Endothelial cell of umbilical vein (primary cell): ENCODE results near the gene USHBP1. TPM values are rescaled to one million over a fixed set of nuclear protein-coding genes. Genes with fewer than 3 reads are reported as not detected.

ENCODE experiments used
- BruUV-seq: library from RNA; stranded (reverse); fragments of 400-500 nt; replicated peaks from 2 replicates; lab custom pipeline; 2021; lab: Mats Ljungman, UMichigan
- CTCF ChIA-PET: fragments of 300-600, 350-600 bp; sonication (Branson Sonifier 250); formaldehyde crosslinking; loops from one replicate; lab custom pipeline; 2021; ENCODE audit warnings: antibody characterized with exemption, inconsistent platforms; lab: Charles Lee
- POLR2A ChIA-PET: fragments of 300-600, 350-600 bp; sonication (Branson Sonifier 250); formaldehyde crosslinking; loops from one replicate; lab custom pipeline; 2021; ENCODE audit warnings: antibody characterized with exemption, inconsistent platforms; lab: Charles Lee
- DNase-seq: peaks from one replicate; pipeline ENCODE4 v3.0.0-alpha.2; 2011; ENCODE audit warnings: low read depth, low spot score
- FAIRE-seq: peaks from 2 replicates; lab custom pipeline; 2011; peaks lifted over from hg19 to GRCh38; lab: Jason Lieb, UNC
- H2AFZ ChIP-seq: 2 replicates; pipeline ENCODE4 v1.6.0; 2012; ENCODE audit warnings: low read depth, low read length, control low read depth, inconsistent platforms
- H3K27ac ChIP-seq: 2 replicates; pipeline ENCODE4 v1.5.1; 2011; ENCODE audit warnings: low read depth, mild to moderate bottlenecking, control low read depth, low read length, moderate library complexity; ENCODE audit not compliant: insufficient read depth
- H3K27me3 ChIP-seq, 2 experiments: 2 replicates each; pipeline versions ENCODE4 v1.6.0 to v1.6.1; 2011; ENCODE audit warnings: low read length in 2 of 2, mixed read lengths in 1 of 2; ENCODE audit not compliant: control insufficient read depth in 2 of 2, insufficient read depth in 2 of 2
- H3K36me3 ChIP-seq, 2 experiments: 2 replicates in 1 of 2; 3 replicates in 1 of 2; pipeline ENCODE4 v1.5.1; 2011; ENCODE audit warnings: low read length in 2 of 2, mild to moderate bottlenecking in 1 of 2, moderate library complexity in 1 of 2; ENCODE audit not compliant: control insufficient read depth in 2 of 2, insufficient read depth in 2 of 2; ENCODE audit errors: extremely low read depth in 1 of 2
- H3K4me1 ChIP-seq: 3 replicates; pipeline ENCODE4 v1.5.1; 2011; ENCODE audit warnings: mild to moderate bottlenecking, low read length; ENCODE audit not compliant: control insufficient read depth, insufficient read depth; ENCODE audit errors: extremely low read depth
- H3K4me2 ChIP-seq: 2 replicates; pipeline ENCODE4 v1.6.1; 2011; ENCODE audit warnings: low read length, control low read depth, mixed read lengths; ENCODE audit not compliant: insufficient read depth
- H3K4me3 ChIP-seq, 3 experiments: fragments of 200-600 bp in 1 of 3; sonication (generic), shearing (Covaris generic) in 1 of 3; replicated peaks in 1 of 3; 2 replicates each; pipeline ENCODE4 v1.5.1; 2011 to 2016; ENCODE audit warnings: control low read depth in 3 of 3, low read length in 3 of 3, mild to moderate bottlenecking in 2 of 3, inconsistent platforms in 1 of 3, low read depth in 1 of 3, moderate library complexity in 1 of 3; ENCODE audit not compliant: insufficient read depth in 1 of 3
- H3K79me2 ChIP-seq: 2 replicates; pipeline ENCODE4 v1.6.0; 2012; ENCODE audit warnings: low read length, inconsistent platforms; ENCODE audit not compliant: control insufficient read depth, insufficient read depth
- H3K9ac ChIP-seq: replicated peaks from 2 replicates; pipeline ENCODE3; 2011; ENCODE audit warnings: low read length, control low read depth; ENCODE audit not compliant: insufficient read depth; ENCODE audit errors: extremely low read depth
- H3K9me1 ChIP-seq: replicated peaks from 3 replicates; pipeline ENCODE4 v1.6.0; 2011; ENCODE audit warnings: mild to moderate bottlenecking, low read length; ENCODE audit not compliant: control insufficient read depth, insufficient read depth; ENCODE audit errors: extremely low read depth
- H3K9me3 ChIP-seq: replicated peaks from 2 replicates; pipeline ENCODE4 v1.5.1; 2012; ENCODE audit warnings: low read length, inconsistent platforms; ENCODE audit not compliant: control insufficient read depth, insufficient read depth
- H4K20me1 ChIP-seq: replicated peaks from 2 replicates; pipeline ENCODE3; 2011; ENCODE audit warnings: mild to moderate bottlenecking, low read length; ENCODE audit not compliant: control insufficient read depth, insufficient read depth; ENCODE audit errors: extremely low read depth
- CTCF ChIP-seq, 2 donors: IDR thresholded peaks; 1 replicate in 1 of 2; 2 replicates in 1 of 2; pipeline ENCODE4 v1.5.1; 2011; ENCODE audit warnings: low read length in 2 of 2, mild to moderate bottlenecking in 2 of 2, moderate library complexity in 2 of 2, control low read depth in 1 of 2, inconsistent platforms in 1 of 2, low read depth in 1 of 2; ENCODE audit not compliant: insufficient read depth in 1 of 2; ENCODE audit errors: extremely low read depth in 1 of 2
- EZH2 ChIP-seq: IDR thresholded peaks from 2 replicates; pipeline ENCODE4 v1.6.1; 2012; ENCODE audit warnings: borderline replicate concordance, low read depth, mild to moderate bottlenecking, moderate library complexity, low read length, inconsistent platforms; ENCODE audit not compliant: severe bottlenecking
- FOS ChIP-seq: IDR thresholded peaks from 2 replicates; pipeline ENCODE4 v1.6.1; 2011; ENCODE audit warnings: mild to moderate bottlenecking, low read length, moderate library complexity, borderline replicate concordance; ENCODE audit not compliant: insufficient read depth
- GATA2 ChIP-seq: IDR thresholded peaks from 2 replicates; pipeline ENCODE4 v1.7.0; 2011; ENCODE audit warnings: low read depth, mild to moderate bottlenecking, moderate library complexity, mixed read lengths, low read length; ENCODE audit not compliant: insufficient read length, insufficient read depth
- JUN ChIP-seq: IDR thresholded peaks from 2 replicates; pipeline ENCODE4 v1.6.1; 2011; ENCODE audit warnings: borderline replicate concordance, low read depth; ENCODE audit not compliant: insufficient read length, insufficient read depth
- MAX ChIP-seq: IDR thresholded peaks from 2 replicates; pipeline ENCODE4 v1.6.1; 2011; ENCODE audit not compliant: insufficient read depth, insufficient read length
- MYC ChIP-seq: IDR thresholded peaks from one replicate; pipeline ENCODE4 v1.6.1; 2011; ENCODE audit warnings: mild to moderate bottlenecking, low read depth, low read length
- POLR2A ChIP-seq: IDR thresholded peaks from 2 replicates; pipeline ENCODE4 v1.6.1; 2012; ENCODE audit warnings: low read depth, mild to moderate bottlenecking, control low read depth, low read length
- POLR2AphosphoS5 ChIP-seq: IDR thresholded peaks from 2 replicates; pipeline ENCODE4 v1.6.1; 2012; ENCODE audit warnings: low read depth, mild to moderate bottlenecking, control low read depth, low read length, moderate library complexity; ENCODE audit not compliant: insufficient read depth
- dilution Hi-C: fragments of 300-500 bp; cut with MboI; formaldehyde crosslinking; loops from one replicate; pipeline ENCODE4 v1.15.0; 2019; ENCODE audit warnings: low sequenced_read_pairs; ENCODE audit not compliant: extremely low pct_ligation_motif_present
- intact Hi-C: fragments of 100-400 bp; cut with micrococcal nuclease; formaldehyde crosslinking; loops from one replicate; pipeline ENCODE4 v1.10.0; 2022
- polyA plus RNA-seq, 4 experiments: library from polyadenylated mRNA; depleted of rRNA in 3 of 4; stranded (reverse) in 3 of 4; unstranded in 1 of 4; fragments of >200 nt; gene quantifications; 2 replicates each; pipeline versions ENCODE4 v1.2.1 to v1.2.3, GENCODE V29; 2011 to 2012; ENCODE audit warnings: missing spikeins in 1 of 4
- total RNA-seq: library from RNA; stranded (reverse); gene quantifications from 2 replicates; pipeline ENCODE4 v1.2.3, GENCODE V29; 2021

The USHBP1 gene
- total and polyA plus RNA-seq, 2 donors (not counting 3 experiments of a cell fraction or from before 2014, with no cell fraction given) = 14.8 to 20.4 TPM

- CTCF ChIA-PET = interaction anchor here (1.4 kb wide), 1 partner anchor 26 kb away, joined by 3 read pairs; no protein-coding TSS in a partner anchor
- no TSS peak for BruUV-seq
- no peak overlapping the region for H2AFZ ChIP-seq
Measured at GRCh38 chr19:17209126-17210036, 55.2 kb downstream of the USHBP1 start.

More at GRCh38 chr19:17209126-17210036, 55.2 kb downstream of the USHBP1 start:
- intact Hi-C loops = no loop called here
- FAIRE-seq (peak; percentile 79), DNase-seq (peak; percentile 43)
- TF ChIP-seq POLR2AphosphoS5 = no peak
- TF ChIP-seq GATA2 = no peak
- no peak for TF ChIP-seq MYC
- no peak for TF ChIP-seq POLR2A
- TF ChIP-seq CTCF (IDR thresholded peaks at IDR 0.05; ENCODE audit: extremely low read depth in 1 of 2, insufficient read depth in 1 of 2, low read depth in 1 of 2, low read length in 2 of 2) = no peak
- TF ChIP-seq FOS = no peak
- TF ChIP-seq MAX = no peak
- no peak for TF ChIP-seq EZH2
- no peak for TF ChIP-seq JUN
- Histone ChIP-seq H4K20me1 (no peaks in the 10 kb centered on the region), H3K9ac (no peak overlapping the region), H3K27me3 (no peaks in the 10 kb centered on the region), H3K79me2 (no peaks in the 10 kb centered on the region), H3K4me1 (peaks cover 6% of the 10 kb centered on the region), H3K4me2 (no peak overlapping the region), H3K27ac (no peak overlapping the region), H3K9me1 (no peaks in the 10 kb centered on the region), H3K9me3 (no peaks in the 10 kb centered on the region), H3K36me3 (peaks cover 0 to 40% of the 10 kb centered on the region in 2 experiments), H3K4me3 (no peak overlapping the region)
- dilution Hi-C loops = no loop called here
- POLR2A ChIA-PET = no interaction called here
